Measurements from ENCODE around the gene COL17A1. TPM values are rescaled to one million over a fixed set of nuclear protein-coding genes. Genes with fewer than 3 reads are reported as not detected.

Gene COL17A1
- total RNA-seq, 4 donors from 2014 or later, result 150 to 202 (median 191) TPM

DNA sequence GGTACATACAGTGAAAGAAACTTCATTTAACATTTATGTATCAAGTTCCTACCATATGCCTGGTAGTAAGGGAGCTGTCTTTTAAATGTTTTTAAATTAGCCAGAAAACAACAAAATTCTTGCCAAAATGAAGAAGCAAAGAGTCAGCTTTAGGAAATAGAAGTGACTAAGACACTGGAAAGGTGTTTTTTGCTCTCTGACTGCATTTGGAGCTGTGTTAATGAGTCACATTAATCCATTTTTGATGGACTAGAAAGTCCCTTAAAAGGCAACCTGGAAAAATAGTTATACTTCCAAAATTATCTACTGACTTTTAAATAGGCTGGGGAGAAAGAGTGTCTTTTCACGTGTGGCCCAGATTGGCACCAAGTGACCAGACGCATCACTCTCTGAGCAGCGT is 3.9 kb upstream of the COL17A1 start:
- TF ChIP-seq POLR2A (IDR thresholded peaks at IDR 0.05), result no peak
- TF ChIP-seq, protein P1, sequence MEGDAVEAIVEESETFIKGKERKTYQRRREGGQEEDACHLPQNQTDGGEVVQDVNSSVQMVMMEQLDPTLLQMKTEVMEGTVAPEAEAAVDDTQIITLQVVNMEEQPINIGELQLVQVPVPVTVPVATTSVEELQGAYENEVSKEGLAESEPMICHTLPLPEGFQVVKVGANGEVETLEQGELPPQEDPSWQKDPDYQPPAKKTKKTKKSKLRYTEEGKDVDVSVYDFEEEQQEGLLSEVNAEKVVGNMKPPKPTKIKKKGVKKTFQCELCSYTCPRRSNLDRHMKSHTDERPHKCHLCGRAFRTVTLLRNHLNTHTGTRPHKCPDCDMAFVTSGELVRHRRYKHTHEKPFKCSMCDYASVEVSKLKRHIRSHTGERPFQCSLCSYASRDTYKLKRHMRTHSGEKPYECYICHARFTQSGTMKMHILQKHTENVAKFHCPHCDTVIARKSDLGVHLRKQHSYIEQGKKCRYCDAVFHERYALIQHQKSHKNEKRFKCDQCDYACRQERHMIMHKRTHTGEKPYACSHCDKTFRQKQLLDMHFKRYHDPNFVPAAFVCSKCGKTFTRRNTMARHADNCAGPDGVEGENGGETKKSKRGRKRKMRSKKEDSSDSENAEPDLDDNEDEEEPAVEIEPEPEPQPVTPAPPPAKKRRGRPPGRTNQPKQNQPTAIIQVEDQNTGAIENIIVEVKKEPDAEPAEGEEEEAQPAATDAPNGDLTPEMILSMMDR (IDR thresholded peaks at IDR 0.05), result no peak
- peaks cover 0 to 41% (median 0%) of the 10 kb centered on the region in 4 donors for H3K27me3 ChIP-seq
- no peaks in the 10 kb centered on the region for H3K36me3 ChIP-seq
- intact Hi-C loops (cut with DNase I), result no loop called here
- no peak overlapping the region for H3K27ac ChIP-seq
- WGBS, 2 donors, result 40 to 64% methylated on average over 3 of the region's 3 CpGs
- peaks cover 0 to 26% (median 6%) of the 10 kb centered on the region in 3 donors for H3K4me1 ChIP-seq
- no peak for DNase-seq
- H3K4me3 ChIP-seq, result no peak overlapping the region
- H3K9me3 ChIP-seq, result peaks cover 0 to 5% (median 0%) of the 10 kb centered on the region in 3 donors

DNA sequence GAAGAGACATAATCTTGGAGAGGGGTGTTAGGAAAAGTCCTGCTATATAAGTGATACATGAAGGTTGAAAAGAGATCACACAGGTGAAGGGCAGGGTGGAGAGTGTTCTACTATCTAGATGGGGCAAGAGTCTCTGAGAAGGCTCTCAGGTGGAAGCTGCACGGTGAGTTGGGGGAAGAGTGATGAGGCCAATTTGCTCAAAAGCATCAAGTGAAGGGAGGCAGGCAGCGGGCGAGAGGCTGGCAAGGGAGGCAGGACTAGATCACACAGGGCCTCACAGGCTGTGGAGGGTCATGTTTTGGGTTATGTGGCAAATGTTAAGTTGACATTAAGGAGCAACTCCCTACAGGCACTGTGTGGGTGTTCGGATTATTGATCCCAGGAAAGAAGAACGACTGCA is 2.6 kb upstream of the COL17A1 start:
- no peak overlapping the region for H3K27ac ChIP-seq
- H3K9me3 ChIP-seq, result no peaks in the 10 kb centered on the region
- TF ChIP-seq, protein P1 (IDR thresholded peaks at IDR 0.05), result no peak
- TF ChIP-seq POLR2A (IDR thresholded peaks at IDR 0.05), result no peak
- H3K4me3 ChIP-seq, result no peak overlapping the region
- peaks cover 0 to 41% (median 0%) of the 10 kb centered on the region in 4 donors for H3K27me3 ChIP-seq
- intact Hi-C loops (cut with DNase I), result no loop called here
- DNase-seq, result no peak
- 77 to 85% methylated on average over 5 of the region's 5 CpGs for WGBS, 2 donors
- no peaks in the 10 kb centered on the region for H3K36me3 ChIP-seq
- H3K4me1 ChIP-seq, result peaks cover 0 to 27% (median 6%) of the 10 kb centered on the region in 3 donors

DNA sequence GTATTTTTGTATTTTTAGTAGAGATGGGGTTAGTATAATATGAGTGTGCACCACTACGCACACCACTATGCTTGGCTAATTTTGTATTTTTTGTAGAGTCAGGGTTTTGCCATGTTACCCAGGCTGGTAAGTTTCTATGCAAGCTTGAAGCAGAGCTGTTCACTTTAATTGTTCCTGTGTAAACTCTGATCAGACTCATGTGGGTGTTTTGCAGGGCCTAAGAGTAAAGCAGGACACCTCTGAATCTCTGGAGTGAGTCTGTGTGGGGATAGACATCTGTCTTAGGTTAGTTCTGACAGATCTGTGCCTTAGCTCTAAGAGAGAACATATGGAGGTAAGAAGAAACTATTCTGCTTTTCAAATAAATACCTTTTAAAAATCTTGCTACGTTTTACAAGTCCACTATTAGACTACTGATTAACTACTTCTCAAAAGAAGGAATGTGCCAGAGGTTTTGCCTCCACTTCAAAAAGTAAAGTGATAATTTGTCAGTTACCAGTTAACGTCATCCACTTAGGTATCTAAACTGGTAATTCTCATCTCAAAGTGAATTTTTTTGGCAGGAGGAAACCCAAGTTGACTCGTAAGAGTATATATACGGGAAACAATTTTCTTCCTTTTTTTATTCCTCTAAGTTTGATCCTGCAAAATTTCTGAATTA is 1.1 kb downstream of the COL17A1 start:
- no peak for DNase-seq
- peaks cover 0 to 34% (median 0%) of the 10 kb centered on the region in 3 donors for H3K4me1 ChIP-seq

DNA sequence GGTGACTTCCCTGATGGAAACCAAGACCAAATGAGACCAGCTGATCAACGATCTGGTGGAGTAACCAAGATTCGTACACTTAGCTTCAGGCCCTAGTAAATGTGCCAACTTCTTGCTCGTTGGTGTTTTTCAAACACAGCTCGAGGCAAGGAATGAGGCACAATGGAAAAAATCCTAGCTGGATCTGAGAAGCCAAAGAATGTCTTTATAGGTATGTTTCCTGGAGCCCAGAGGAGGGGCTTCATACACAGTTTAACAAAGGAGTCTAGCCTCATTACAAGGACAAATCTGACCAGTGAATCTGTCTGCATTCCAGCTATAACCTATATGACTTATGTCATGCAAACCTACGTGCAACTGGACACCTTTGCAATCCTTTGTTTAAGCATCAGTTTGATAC is 3.7 kb downstream of the COL17A1 start:
- intact Hi-C loops (cut with DNase I), result no loop called here

More for the DNA sequence above, 1.1 kb downstream of the COL17A1 start:
- no peak for TF ChIP-seq POLR2A (IDR thresholded peaks at IDR 0.05)
- TF ChIP-seq, protein P1 (IDR thresholded peaks at IDR 0.05), result no peak
- Histone ChIP-seq H3K27ac (peak overlapping the region; percentile 43 to 75 (median 70)), H3K27me3 (peaks cover 0 to 27% (median 0%) of the 10 kb centered on the region in 4 donors), H3K4me3 (peak overlapping the region; percentile 18 to 44 (median 38)), H3K9me3 (no peaks in the 10 kb centered on the region), H3K36me3 (no peaks in the 10 kb centered on the region)
- 41 to 57% methylated on average over 5 of the region's 5 CpGs for WGBS, 2 donors
- intact Hi-C loops (cut with DNase I), result no loop called here

DNA sequence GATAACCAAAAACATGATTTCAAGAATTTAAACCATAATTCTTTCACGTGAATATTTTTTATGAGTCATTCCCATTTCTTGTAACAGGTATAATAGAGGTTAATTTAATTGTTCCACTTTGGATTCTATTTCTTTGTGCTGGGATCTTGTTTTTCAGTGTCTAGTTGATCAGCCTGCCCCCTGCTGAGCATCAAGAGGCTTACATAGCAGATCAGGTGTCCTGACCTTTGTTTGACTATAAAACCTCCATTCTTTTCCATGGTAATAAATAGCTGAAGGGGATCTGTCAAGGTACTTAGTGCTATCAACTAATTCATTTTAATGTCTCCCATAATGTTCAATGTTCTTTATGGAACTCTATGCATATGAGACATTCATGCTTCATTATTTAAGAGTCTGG is 4.9 kb downstream of the COL17A1 start:
- peaks cover 0 to 5% (median 0%) of the 10 kb centered on the region in 4 donors for H3K27me3 ChIP-seq
- intact Hi-C loops (cut with DNase I), result no loop called here
- no peaks in the 10 kb centered on the region for H3K9me3 ChIP-seq
- H3K4me1 ChIP-seq, result peaks cover 0 to 54% (median 8%) of the 10 kb centered on the region in 3 donors
- DNase-seq, result no peak
- H3K36me3 ChIP-seq, result peaks cover 0 to 7% (median 0%) of the 10 kb centered on the region in 3 donors
- no peak overlapping the region for H3K4me3 ChIP-seq
- TF ChIP-seq, protein P1 (IDR thresholded peaks at IDR 0.05), result peak in 5 of 6 experiments; percentile 19 to 65 (median 36)
- TF ChIP-seq POLR2A (IDR thresholded peaks at IDR 0.05), result no peak
- H3K27ac ChIP-seq, result peak overlapping the region in 1 of 4 donors; percentile 75
- 13 to 26% methylated on average over 1 of the region's 1 CpG for WGBS, 2 donors

More for the DNA sequence above, 3.7 kb downstream of the COL17A1 start:
- no peak for DNase-seq
- H3K4me1 ChIP-seq, result peaks cover 0 to 57% (median 7%) of the 10 kb centered on the region in 3 donors
- TF ChIP-seq POLR2A (IDR thresholded peaks at IDR 0.05), result no peak
- TF ChIP-seq, protein P1 (IDR thresholded peaks at IDR 0.05), result no peak
- H3K36me3 ChIP-seq, result no peaks in the 10 kb centered on the region
- peaks cover 0 to 8% (median 0%) of the 10 kb centered on the region in 4 donors for H3K27me3 ChIP-seq
- H3K4me3 ChIP-seq, result peak overlapping the region in 3 of 4 donors; percentile 36 to 44 (median 39)
- 28 to 55% methylated on average over 5 of the region's 5 CpGs for WGBS, 2 donors
- no peaks in the 10 kb centered on the region for H3K9me3 ChIP-seq
- H3K27ac ChIP-seq, result peak overlapping the region; percentile 54 to 75 (median 70)
